Adipose tissue (tissue), 3 donors: ENCODE results near the gene SELENOF. TPM values are rescaled to one million over a fixed set of nuclear protein-coding genes. Genes with fewer than 3 reads are reported as not detected.

Source experiments
- H3K27ac ChIP-seq: one replicate; pipeline ENCODE4 v1.5.1; 2013; ENCODE audit warnings: low read depth, low read length
- WGBS, 3 donors: extraction: QIAGEN DNeasy Blood & Tissue Kit; methylation state at CpG; one replicate each; pipeline ENCODE4 v1.1.7; 2013; 5-methylcytosine and 5-hydroxymethylcytosine counted together
- polyA plus RNA-seq, 3 donors: library from polyadenylated mRNA; stranded (reverse); fragments of 200-250 nt; gene quantifications; one replicate each; pipeline ENCODE4 v1.2.3, GENCODE V29; 2013
- donor health status: healthy with polysubstance abuse.
- donor health status: Bipolar disorder and iron deficiency.
- donor health status: healthy.

The SELENOF gene
- polyA plus RNA-seq = 100 to 1,000 TPM in 1 of 3 donors, 10 to 100 TPM in 2; 57.1 to 117 (median 98.7) TPM

GRCh38 chr1:86913896-86914600, at the start of gene SELENOF:
Gene SELENOF, minus strand, starts transcription at chr1:86914126. Its CDS starts 15 bp downstream, at chr1:86914111.
- WGBS, 3 donors = 0 to 1% (median 0%) methylated on average over 44 of the region's 44 CpGs

GRCh38 chr1:86960548-86960947, 46.6 kb upstream of the SELENOF start:
- no peak overlapping the region for H3K27ac ChIP-seq

More at GRCh38 chr1:86913896-86914600, at the start of gene SELENOF:
- H3K27ac ChIP-seq = peak within 1 kb of the TSS; percentile 91

GRCh38 chr1:86957221-86957620, 43.3 kb upstream of the SELENOF start:
- no peak overlapping the region for H3K27ac ChIP-seq

- no peak overlapping the region for H3K27ac ChIP-seq
Observed at GRCh38 chr1:86956221-86956620, 42.3 kb upstream of the SELENOF start.

- WGBS, 3 donors = 81 to 97% (median 84%) methylated on average over 3 of the region's 3 CpGs
Observed at GRCh38 chr1:86955678-86956077, 41.8 kb upstream of the SELENOF start.

GRCh38 chr1:86953167-86953566, 39.2 kb upstream of the SELENOF start:
- H3K27ac ChIP-seq = no peak overlapping the region
- 59 to 76% (median 63%) methylated on average over 3 of the region's 3 CpGs for WGBS, 3 donors

More at GRCh38 chr1:86955678-86956077, 41.8 kb upstream of the SELENOF start:
- no peak overlapping the region for H3K27ac ChIP-seq

GRCh38 chr1:86951430-86951829, 37.5 kb upstream of the SELENOF start:
- 41 to 88% (median 88%) methylated on average over 1 of the region's 1 CpG for WGBS, 3 donors
- H3K27ac ChIP-seq = no peak overlapping the region

GRCh38 chr1:86950712-86951419, 36.9 kb upstream of the SELENOF start:
- H3K27ac ChIP-seq = no peak overlapping the region
- 86 to 89% (median 88%) methylated on average over 5 of the region's 5 CpGs for WGBS, 3 donors

GRCh38 chr1:86948212-86948611, 34.3 kb upstream of the SELENOF start:
- 73 to 91% (median 77%) methylated on average over 5 of the region's 5 CpGs for WGBS, 3 donors

GRCh38 chr1:86942743-86943142, 28.8 kb upstream of the SELENOF start:
- no peak overlapping the region for H3K27ac ChIP-seq

More at GRCh38 chr1:86948212-86948611, 34.3 kb upstream of the SELENOF start:
- no peak overlapping the region for H3K27ac ChIP-seq

GRCh38 chr1:86942042-86942441, 28.1 kb upstream of the SELENOF start:
- WGBS, 3 donors = 35 to 70% (median 69%) methylated on average over 1 of the region's 1 CpG
- no peak overlapping the region for H3K27ac ChIP-seq

- no peak overlapping the region for H3K27ac ChIP-seq
- WGBS, 3 donors = 93 to 98% (median 97%) methylated on average over 2 of the region's 2 CpGs
Observed at GRCh38 chr1:86940599-86940998, 26.7 kb upstream of the SELENOF start.

GRCh38 chr1:86939406-86939805, 25.5 kb upstream of the SELENOF start:
- 74 to 87% (median 80%) methylated on average over 3 of the region's 3 CpGs for whole genome bisulfite sequencing, 3 donors
- no peak overlapping the region for H3K27ac ChIP-seq

GRCh38 chr1:86938855-86939254, 24.9 kb upstream of the SELENOF start:
- WGBS, 3 donors = 82 to 97% (median 97%) methylated on average over 2 of the region's 2 CpGs
- no peak overlapping the region for H3K27ac ChIP-seq

- 22 to 59% (median 55%) methylated on average over 1 of the region's 1 CpG for WGBS, 3 donors
- no peak overlapping the region for H3K27ac ChIP-seq
Observed at GRCh38 chr1:86938450-86938849, 24.5 kb upstream of the SELENOF start.

- no peak overlapping the region for H3K27ac ChIP-seq
- WGBS, 3 donors = 52 to 87% (median 83%) methylated on average over 7 of the region's 7 CpGs
Observed at GRCh38 chr1:86933562-86934377, 19.8 kb upstream of the SELENOF start.

GRCh38 chr1:86933051-86933450, 19.1 kb upstream of the SELENOF start:
- no peak overlapping the region for H3K27ac ChIP-seq
- WGBS, 3 donors = 93 to 97% (median 96%) methylated on average over 3 of the region's 3 CpGs

GRCh38 chr1:86928819-86929218, 14.9 kb upstream of the SELENOF start:
- WGBS, 3 donors = 40 to 85% (median 73%) methylated on average over 1 of the region's 1 CpG
- H3K27ac ChIP-seq = no peak overlapping the region

- WGBS, 3 donors = 97 to 100% (median 98%) methylated on average over 1 of the region's 1 CpG
- no peak overlapping the region for H3K27ac ChIP-seq
Observed at GRCh38 chr1:86926883-86927282, 13.0 kb upstream of the SELENOF start.
